ENCODE results near the gene CTBP2.

CTBP2 gene

DNA sequence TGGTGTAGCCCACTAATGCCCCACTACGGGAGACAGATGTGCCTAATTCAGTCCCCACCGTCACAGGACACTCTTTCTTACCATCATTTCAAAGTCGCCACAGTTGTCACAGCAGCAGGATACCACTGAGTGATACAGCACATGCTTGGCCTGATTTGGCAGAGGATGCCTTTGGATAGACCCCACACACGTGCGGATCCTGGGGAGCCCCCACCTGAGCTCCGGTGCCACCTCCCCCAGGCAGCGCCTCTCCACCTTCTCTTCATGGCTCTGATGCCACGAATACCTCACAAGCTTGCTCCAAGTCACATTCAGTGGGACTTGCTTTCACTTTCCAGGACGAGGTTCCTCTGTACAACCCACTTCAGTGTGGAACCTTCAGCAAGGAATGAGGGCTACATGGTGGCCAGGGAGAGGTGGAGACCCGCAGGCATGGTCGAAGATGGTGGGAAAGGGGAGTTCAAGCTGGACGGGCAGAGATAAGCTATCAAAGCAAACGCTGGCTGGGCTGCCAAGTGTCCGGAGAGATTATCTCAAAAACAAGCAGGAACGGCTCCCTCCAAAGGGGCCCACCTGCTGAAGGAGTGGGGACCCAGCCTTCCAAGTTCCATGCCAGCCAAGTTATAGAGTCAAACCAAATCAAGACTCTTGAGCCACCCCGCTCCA, 111.0 kb downstream of the CTBP2 start:
- no peak for DNase-seq (ENCODE audit: low read depth)

DNA sequence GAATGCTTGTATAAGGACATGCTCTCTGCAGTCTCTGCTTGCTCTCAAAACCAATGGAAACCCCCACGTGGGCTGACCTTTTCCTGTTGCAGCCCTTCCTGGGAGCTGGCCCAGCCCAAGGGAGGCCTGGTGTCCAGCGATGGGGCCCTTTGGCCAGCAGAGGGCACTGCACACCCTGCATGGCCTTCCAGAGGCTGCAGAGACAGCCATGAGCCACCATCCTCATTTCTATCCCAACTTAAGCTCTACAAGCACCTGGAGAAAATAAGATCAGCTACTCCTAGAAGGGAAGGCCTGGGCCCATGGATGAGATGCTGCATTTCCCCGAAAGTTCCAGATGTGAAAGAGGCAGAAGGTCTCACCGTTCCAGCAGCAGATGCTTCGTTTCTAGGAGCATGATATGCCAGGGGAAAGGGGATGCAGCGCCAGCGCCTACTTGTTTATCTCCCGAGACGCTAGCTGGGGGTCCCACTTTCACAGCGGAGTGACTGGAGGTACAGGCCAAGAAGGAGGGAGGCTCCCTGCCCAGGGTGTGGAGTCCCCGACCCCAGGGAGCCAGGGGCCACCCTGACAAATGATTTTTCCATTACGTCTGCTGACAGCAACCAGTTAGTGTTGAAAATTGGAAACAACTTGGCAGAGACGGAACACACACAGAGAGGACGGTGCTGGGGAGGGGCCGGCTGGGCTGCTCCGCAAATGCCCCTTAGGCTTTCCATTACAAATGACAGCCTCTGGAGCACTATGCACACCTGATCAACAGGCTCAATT, 112.1 kb downstream of the CTBP2 start:
- no peak for DNase-seq (ENCODE audit: low read depth)

More for the DNA sequence above, 111.0 kb downstream of the CTBP2 start:
- TF ChIP-seq, protein P1, sequence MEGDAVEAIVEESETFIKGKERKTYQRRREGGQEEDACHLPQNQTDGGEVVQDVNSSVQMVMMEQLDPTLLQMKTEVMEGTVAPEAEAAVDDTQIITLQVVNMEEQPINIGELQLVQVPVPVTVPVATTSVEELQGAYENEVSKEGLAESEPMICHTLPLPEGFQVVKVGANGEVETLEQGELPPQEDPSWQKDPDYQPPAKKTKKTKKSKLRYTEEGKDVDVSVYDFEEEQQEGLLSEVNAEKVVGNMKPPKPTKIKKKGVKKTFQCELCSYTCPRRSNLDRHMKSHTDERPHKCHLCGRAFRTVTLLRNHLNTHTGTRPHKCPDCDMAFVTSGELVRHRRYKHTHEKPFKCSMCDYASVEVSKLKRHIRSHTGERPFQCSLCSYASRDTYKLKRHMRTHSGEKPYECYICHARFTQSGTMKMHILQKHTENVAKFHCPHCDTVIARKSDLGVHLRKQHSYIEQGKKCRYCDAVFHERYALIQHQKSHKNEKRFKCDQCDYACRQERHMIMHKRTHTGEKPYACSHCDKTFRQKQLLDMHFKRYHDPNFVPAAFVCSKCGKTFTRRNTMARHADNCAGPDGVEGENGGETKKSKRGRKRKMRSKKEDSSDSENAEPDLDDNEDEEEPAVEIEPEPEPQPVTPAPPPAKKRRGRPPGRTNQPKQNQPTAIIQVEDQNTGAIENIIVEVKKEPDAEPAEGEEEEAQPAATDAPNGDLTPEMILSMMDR (IDR thresholded peaks at IDR 0.05; ENCODE audit: low read depth, low read length, missing control alignments) = no peak
- H3K4me3 ChIP-seq (ENCODE audit: low read depth, low read length) = no peak overlapping the region

DNA sequence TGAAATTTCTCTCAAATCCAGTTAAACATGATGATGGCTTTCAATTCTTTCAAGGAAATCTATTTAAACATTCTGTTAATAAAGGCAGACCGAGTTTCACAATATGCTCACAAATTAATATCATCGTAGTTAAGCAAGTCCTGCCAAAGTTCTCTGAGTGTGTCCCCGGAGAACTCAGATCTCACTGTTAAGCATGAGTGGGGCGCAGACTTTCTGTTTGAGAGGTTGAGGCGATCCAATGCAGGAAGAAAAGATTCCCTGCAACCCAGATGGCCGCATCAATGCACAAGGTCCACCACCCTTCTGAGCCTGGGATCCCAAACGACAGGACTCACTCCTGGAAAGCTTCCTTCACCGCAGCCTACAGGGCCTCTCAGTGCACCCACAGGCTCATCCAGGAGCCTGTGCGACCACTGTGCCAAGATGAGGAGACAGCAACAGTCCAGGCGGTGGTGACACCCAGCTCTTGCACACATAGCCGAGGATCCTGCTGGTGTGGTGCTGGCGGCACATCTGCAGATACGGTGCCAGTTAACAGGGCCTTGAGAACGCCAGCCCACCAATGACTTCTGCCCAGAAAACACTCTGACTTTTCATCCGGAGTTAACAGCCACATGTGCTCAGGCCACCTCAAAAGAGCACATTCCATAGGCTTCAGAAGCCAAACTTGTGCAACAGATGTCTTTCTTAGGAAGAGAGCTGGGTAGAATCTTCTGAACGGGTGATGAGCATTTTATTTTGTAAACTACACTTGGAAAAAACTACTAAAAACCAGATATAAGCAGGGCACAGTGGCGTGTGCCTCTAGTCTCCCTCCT, 116.3 kb downstream of the CTBP2 start:
- DNase-seq (ENCODE audit: low read depth) = no peak
- TF ChIP-seq, protein P1 (IDR thresholded peaks at IDR 0.05; ENCODE audit: low read depth, low read length, missing control alignments) = no peak
- H3K4me3 ChIP-seq (ENCODE audit: low read depth, low read length) = no peak overlapping the region

More for the DNA sequence above, 112.1 kb downstream of the CTBP2 start:
- no peak overlapping the region for H3K4me3 ChIP-seq (ENCODE audit: low read depth, low read length)
- TF ChIP-seq, protein P1 (IDR thresholded peaks at IDR 0.05; ENCODE audit: low read depth, low read length, missing control alignments) = peak; percentile 97

DNA sequence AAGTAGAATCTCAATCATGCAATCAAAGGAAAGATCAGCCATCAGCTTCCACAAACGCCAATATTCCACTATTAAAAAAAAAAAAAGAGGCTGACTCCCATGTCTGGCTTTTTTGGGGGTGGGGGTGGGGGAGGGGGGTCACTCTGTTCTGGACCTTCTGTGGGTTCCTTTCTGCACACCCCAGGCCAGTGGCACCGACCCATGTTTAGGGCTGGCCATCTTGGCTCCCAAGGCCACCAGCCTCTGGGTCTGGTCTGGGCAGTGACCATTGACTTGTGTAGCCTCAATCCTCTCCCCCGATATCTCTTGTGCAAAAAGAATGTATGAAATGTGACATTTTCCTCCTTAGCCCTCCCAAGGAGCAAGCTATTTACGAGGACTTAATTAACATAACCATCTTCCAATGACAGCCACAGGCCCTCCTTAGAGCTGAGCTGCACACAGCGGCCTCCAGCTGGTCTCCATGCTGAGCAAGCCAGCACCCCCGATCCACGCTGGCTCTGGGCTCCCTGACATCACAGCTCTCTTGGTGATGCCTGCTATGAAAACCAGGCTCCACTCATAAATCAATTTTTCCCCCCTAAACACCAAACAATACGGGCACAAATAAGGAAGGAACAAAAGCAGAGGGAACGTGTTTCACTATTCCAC, 118.4 kb downstream of the CTBP2 start:
- DNase-seq (ENCODE audit: low read depth) = no peak
- H3K4me3 ChIP-seq (ENCODE audit: low read depth, low read length) = no peak overlapping the region
- TF ChIP-seq, protein P1 (IDR thresholded peaks at IDR 0.05; ENCODE audit: low read depth, low read length, missing control alignments) = no peak

DNA sequence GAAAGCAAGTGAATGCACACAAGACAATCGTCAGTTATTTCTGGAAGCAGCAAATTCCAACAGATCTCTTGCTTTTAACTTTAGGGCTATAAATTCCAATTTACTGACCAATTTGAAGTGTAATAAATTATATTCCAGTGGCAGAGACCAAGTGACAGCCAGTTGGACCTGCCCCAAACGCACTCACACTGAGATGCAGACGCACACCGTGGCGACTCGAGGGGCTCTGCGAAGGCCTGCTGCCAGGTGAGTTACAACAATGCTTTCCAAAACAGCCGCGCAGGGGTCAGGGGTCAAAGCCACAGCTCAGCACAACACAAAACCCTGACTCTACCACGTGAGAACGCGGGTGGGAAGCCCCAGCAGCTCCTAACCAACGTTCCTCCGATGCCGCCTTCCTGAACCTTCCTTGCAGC, 121.0 kb downstream of the CTBP2 start:
- no peak for DNase-seq (ENCODE audit: low read depth)
- no peak overlapping the region for H3K4me3 ChIP-seq (ENCODE audit: low read depth, low read length)
- TF ChIP-seq, protein P1 (IDR thresholded peaks at IDR 0.05; ENCODE audit: low read depth, low read length, missing control alignments) = no peak

DNA sequence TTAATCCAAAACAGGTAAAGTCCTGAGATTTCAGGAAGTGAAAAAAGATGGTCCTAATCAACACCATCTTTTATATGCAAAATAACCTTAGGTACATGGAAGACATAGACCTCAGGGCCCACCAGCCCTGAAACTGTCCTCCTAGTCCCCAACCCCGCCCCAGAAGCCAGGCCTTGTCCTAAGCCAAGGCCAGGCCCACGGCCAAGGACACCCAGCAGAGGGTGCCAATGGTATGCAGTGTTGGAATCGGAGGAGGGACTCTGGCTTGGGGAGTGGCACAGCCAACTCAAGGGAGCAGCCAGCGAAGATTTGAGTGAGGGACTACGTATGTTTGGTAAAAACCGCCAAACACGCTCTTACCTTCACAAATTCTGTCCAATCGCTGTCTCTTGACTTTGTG, 121.7 kb downstream of the CTBP2 start:
- H3K4me3 ChIP-seq (ENCODE audit: low read depth, low read length) = no peak overlapping the region
- TF ChIP-seq, protein P1 (IDR thresholded peaks at IDR 0.05; ENCODE audit: low read depth, low read length, missing control alignments) = peak; percentile 31
- no peak for DNase-seq (ENCODE audit: low read depth)

Measured in GM12864 (cell line).